K562 (cell line): Measurements from ENCODE around the gene GRM5. TPM values are rescaled to one million over a fixed set of nuclear protein-coding genes. Genes with fewer than 3 reads are reported as not detected.

ENCODE experiments used
- ATAC-seq: fragments of 200-7000 bp; cut with Tn5 transposase; 3 replicates; pipeline ENCODE4 v1.9.1; 2020; ENCODE audit warnings: moderate library complexity
- BruUV-seq: library from RNA; stranded (reverse); fragments of 400-500 nt; replicated peaks from 2 replicates; lab custom pipeline; 2021; lab: Mats Ljungman, UMichigan
- CTCF ChIA-PET: fragments of 300-600 bp; formaldehyde crosslinking; extraction: SDS; loops from one replicate; lab custom pipeline; 2021; ENCODE audit warnings: low intra/inter-chr PET ratio; lab: Yijun Ruan, JAX
- POLR2A ChIA-PET: fragments of 300-600, 350-650 bp; sonication (Branson Sonifier 250); formaldehyde crosslinking; extraction: SDS; loops from one replicate; lab custom pipeline; 2021; ENCODE audit warnings: antibody characterized with exemption, inconsistent platforms; lab: Yijun Ruan, JAX
- DNase-seq, 4 experiments: peaks; one replicate each; pipeline versions ENCODE4 v3.0.0 to v3.0.0-alpha.2; 2011 to 2018; ENCODE audit warnings: low spot score in 3 of 4, mixed read lengths in 3 of 4; ENCODE audit errors: extremely low read depth in 1 of 4
- FAIRE-seq: peaks from 2 replicates; lab custom pipeline; 2011; peaks lifted over from hg19 to GRCh38; lab: Jason Lieb, UNC
- H2AFZ ChIP-seq: 2 replicates; pipeline ENCODE4 v1.6.0; 2011; ENCODE audit warnings: low read depth, low read length, control low read depth, inconsistent platforms
- H3K27ac ChIP-seq: fragments of 200-600 bp; 3 replicates; pipeline ENCODE4 v1.8.0; 2011; ENCODE audit warnings: low read depth, mild to moderate bottlenecking, control low read depth, inconsistent platforms, low read length, moderate library complexity, mixed read lengths; ENCODE audit errors: extremely low read depth
- H3K27me3 ChIP-seq, 2 experiments: fragments of 300-600 bp in 1 of 2; 2 replicates in 1 of 2; 3 replicates in 1 of 2; pipeline versions ENCODE4 v1.6.0 to v1.8.0; 2011; ENCODE audit warnings: inconsistent platforms in 2 of 2, low read length in 2 of 2, mild to moderate bottlenecking in 1 of 2, mixed read lengths in 1 of 2, moderate library complexity in 1 of 2; ENCODE audit not compliant: control insufficient read depth in 2 of 2, insufficient read depth in 2 of 2
- H3K36me3 ChIP-seq: fragments of 300-600 bp; 3 replicates; pipeline ENCODE4 v1.8.0; 2011; ENCODE audit warnings: mild to moderate bottlenecking, low read length, inconsistent platforms; ENCODE audit not compliant: control insufficient read depth, insufficient read depth
- H3K4me1 ChIP-seq, 2 experiments: fragments of 200-600 bp in 1 of 2; replicated peaks in 1 of 2; 2 replicates in 1 of 2; 3 replicates in 1 of 2; pipeline versions ENCODE4 v1.5.1 to v1.8.0; 2011; ENCODE audit warnings: inconsistent platforms in 2 of 2, low read length in 2 of 2, mild to moderate bottlenecking in 1 of 2, mixed read lengths in 1 of 2, moderate library complexity in 1 of 2; ENCODE audit not compliant: control insufficient read depth in 2 of 2, insufficient read depth in 2 of 2
- H3K4me2 ChIP-seq: 2 replicates; pipeline ENCODE4 v1.6.1; 2011; ENCODE audit warnings: low read length, control low read depth, inconsistent platforms, mixed read lengths; ENCODE audit not compliant: insufficient read depth
- H3K4me3 ChIP-seq: fragments of 200-600 bp; sonication (generic), shearing (Covaris generic); 2 replicates; pipeline ENCODE4 v1.5.1; 2016; ENCODE audit warnings: control low read depth, inconsistent platforms
- H3K79me2 ChIP-seq: fragments of 200-600 bp; 3 replicates; pipeline ENCODE4 v1.8.0; 2011; ENCODE audit warnings: low read length, inconsistent platforms; ENCODE audit not compliant: control insufficient read depth, insufficient read depth
- H3K9ac ChIP-seq, 2 experiments: 2 replicates each; pipeline versions ENCODE4 v1.6.0 to v1.6.1; 2011; ENCODE audit warnings: low read depth in 2 of 2, low read length in 2 of 2, control low read depth in 1 of 2, inconsistent platforms in 1 of 2, mild to moderate bottlenecking in 1 of 2, mixed read lengths in 1 of 2; ENCODE audit not compliant: insufficient read depth in 1 of 2
- H3K9me1 ChIP-seq: one replicate; pipeline ENCODE4 v1.6.0; 2011; ENCODE audit warnings: inconsistent platforms, mild to moderate bottlenecking, low read length, moderate library complexity; ENCODE audit not compliant: control insufficient read depth, insufficient read depth
- H3K9me3 ChIP-seq: replicated peaks from 2 replicates; pipeline ENCODE4 v1.5.1; 2011; ENCODE audit warnings: low read depth, low read length, inconsistent platforms; ENCODE audit not compliant: control insufficient read depth, insufficient read depth
- H4K20me1 ChIP-seq: replicated peaks from 2 replicates; pipeline ENCODE4 v1.6.1; 2011; ENCODE audit warnings: low read length, inconsistent platforms, mixed read lengths; ENCODE audit not compliant: control insufficient read depth, insufficient read depth
- HBP1 ChIP-seq: fragments of 450-650 bp; formaldehyde crosslinking; IDR thresholded peaks from 2 replicates; pipeline ENCODE4 v1.4.0; 2022; ENCODE audit warnings: missing genetic modification characterization
- HMGN3 ChIP-seq: IDR thresholded peaks from 2 replicates; pipeline ENCODE4 v1.6.1; 2011; ENCODE audit warnings: borderline replicate concordance, low read depth, mild to moderate bottlenecking, mixed read lengths, low read length; ENCODE audit not compliant: insufficient read length; ENCODE audit errors: extremely low read depth
- HMGXB4 ChIP-seq: sonication (generic); formaldehyde crosslinking; IDR thresholded peaks from 2 replicates; pipeline ENCODE4 v1.8.1; 2023; ENCODE audit warnings: mild to moderate bottlenecking, missing genetic modification reagents
- KHSRP ChIP-seq: fragments of 450-650 bp; IDR thresholded peaks from 2 replicates; pipeline ENCODE4 v1.6.1; 2017
- KLF10 ChIP-seq: fragments of 250-450 bp; sonication (Bioruptor Pico); IDR thresholded peaks from 2 replicates; pipeline ENCODE4 v1.6.1; 2021; ENCODE audit warnings: matching md5 sums
- NFE2 ChIP-seq: IDR thresholded peaks from 2 replicates; pipeline ENCODE4 v1.6.1; 2014; ENCODE audit warnings: antibody characterized with exemption, low read depth
- RFX7 ChIP-seq: fragments of 250-450 bp; sonication (Bioruptor Pico); IDR thresholded peaks from 2 replicates; pipeline ENCODE4 v1.5.1; 2021; ENCODE audit warnings: mild to moderate bottlenecking
- STAT5B ChIP-seq: fragments of 250-450 bp; sonication (Bioruptor Pico); IDR thresholded peaks from 2 replicates; pipeline ENCODE4 v1.8.0; 2021; ENCODE audit warnings: mild to moderate bottlenecking, inconsistent platforms
- TAF9B ChIP-seq: fragments of 450-650 bp; IDR thresholded peaks from 2 replicates; pipeline ENCODE4 v1.6.1; 2018; ENCODE audit warnings: mild to moderate bottlenecking; ENCODE audit not compliant: partially characterized antibody
- TCFL5 ChIP-seq: fragments of 250-450 bp; sonication (Bioruptor Pico); conservative IDR thresholded peaks from 2 replicates; pipeline ENCODE4 v1.6.1; 2021; ENCODE audit warnings: mild to moderate bottlenecking, moderate library complexity, matching md5 sums
- U2AF1 ChIP-seq: fragments of 200-400 bp; formaldehyde crosslinking; optimal IDR thresholded peaks from 2 replicates; pipeline ENCODE3; 2017; ENCODE audit warnings: mild to moderate bottlenecking, low read depth, low read length, moderate library complexity
- U2AF2 ChIP-seq: fragments of 200-400 bp; formaldehyde crosslinking; optimal IDR thresholded peaks from 2 replicates; pipeline ENCODE3; 2017; ENCODE audit warnings: low read depth, mild to moderate bottlenecking, low read length
- ZNF41 ChIP-seq: fragments of 250-450 bp; sonication (Bioruptor Pico); conservative IDR thresholded peaks from 2 replicates; pipeline ENCODE4 v1.4.0; 2020; ENCODE audit warnings: mild to moderate bottlenecking
- ZNF740 ChIP-seq, 3 experiments: fragments of 200-800 bp in 1 of 3; sonication (Bioruptor generic) in 1 of 3; sonication (generic) in 1 of 3; formaldehyde crosslinking in 1 of 3; IDR thresholded peaks; 2 replicates each; pipeline versions ENCODE4 v1.6.1 to v1.8.0; 2016 to 2022; ENCODE audit warnings: mild to moderate bottlenecking in 2 of 3, missing compliant biosample characterization in 2 of 3, missing genetic modification characterization in 2 of 3, missing genetic modification reagents in 1 of 3
- WGBS: fragments of 100-300 bp; shearing (Covaris generic); methylation state at CpG from one replicate; pipeline ENCODE4 v1.1.6; 2016; ENCODE audit warnings: low coverage, mixed read lengths; ENCODE audit not compliant: insufficient coverage; ENCODE audit errors: missing lambda C conversion rate; 5-methylcytosine and 5-hydroxymethylcytosine counted together
- in situ Hi-C: fragments of 300-500 bp; cut with MboI; formaldehyde crosslinking; loops from 4 replicates; pipeline ENCODE4 v1.15.0; 2018; ENCODE audit warnings: inconsistent platforms, mixed read lengths
- intact Hi-C: fragments of 100-400 bp; cut with micrococcal nuclease; formaldehyde crosslinking; loops from 2 replicates; pipeline ENCODE4 v1.14.2; 2022
- polyA plus RNA-seq, 8 experiments: library from polyadenylated mRNA; depleted of rRNA in 4 of 8; stranded (reverse) in 5 of 8; unstranded in 3 of 8; fragments of >200 nt; fragmentation: Nextera tagmentation in 2 of 8; fragmentation: Illumina TruSeq in 1 of 8; extraction: Ambion mirVana in 2 of 8; extraction: Trizol in 1 of 8; gene quantifications; 2 replicates each; pipeline versions ENCODE4 v1.2.1 to v1.2.3, GENCODE V29; 2011 to 2014; ENCODE audit warnings: inconsistent platforms in 1 of 8, missing spikeins in 1 of 8
- total RNA-seq, 7 experiments: library from RNA; depleted of rRNA in 6 of 7; stranded (reverse); fragments of >200 nt in 6 of 7; fragmentation: Illumina TruSeq in 2 of 7; extraction: Trizol in 2 of 7; gene quantifications; 2 replicates each; pipeline versions ENCODE4 v1.2.1 to v1.2.3, GENCODE V29; 2011 to 2021; ENCODE audit warnings: low replicate concordance in 1 of 7

Gene GRM5
- total and polyA plus RNA-seq, 9 of the 15 experiments (the other 6 are each of a cell fraction or from before 2014, with no cell fraction given) = not detected

GRCh38 chr11:88819616-88820015, 246.2 kb downstream of the GRM5 start:
- H3K79me2 ChIP-seq = no peaks in the 10 kb centered on the region
- no peaks in the 10 kb centered on the region for H3K36me3 ChIP-seq
- no peak overlapping the region for H3K4me2 ChIP-seq
- 0% methylated on average over 3 of the region's 3 CpGs for WGBS
- intact Hi-C loops (no loop called here), in situ Hi-C loops (no loop called here)
- no peaks in the 10 kb centered on the region for H3K9me1 ChIP-seq
- ChIA-PET CTCF (no interaction called here), POLR2A (no interaction called here)
- no peak for FAIRE-seq
- ATAC-seq = no peak
- no peak overlapping the region for H3K9ac ChIP-seq
- H2AFZ ChIP-seq = no peak overlapping the region
- no peaks in the 10 kb centered on the region for H4K20me1 ChIP-seq
- no peaks in the 10 kb centered on the region for H3K27me3 ChIP-seq
- no peaks in the 10 kb centered on the region for H3K4me1 ChIP-seq
- TF ChIP-seq HMGN3 = no peak
- TF ChIP-seq STAT5B (CRISPR knock-in tag) = no peak
- TF ChIP-seq U2AF1 = no peak
- TF ChIP-seq, all 486 proteins: peak for 0
- no peaks in the 10 kb centered on the region for H3K9me3 ChIP-seq
- no TSS peak for BruUV-seq
- no peak for DNase-seq
- no peak overlapping the region for H3K4me3 ChIP-seq
- no peak overlapping the region for H3K27ac ChIP-seq

- in situ Hi-C loops = no loop called here
- DNase-seq (no peak), ATAC-seq (no peak), FAIRE-seq (no peak)
- Histone ChIP-seq H3K4me3 (no peak overlapping the region), H3K4me1 (no peaks in the 10 kb centered on the region), H3K4me2 (no peak overlapping the region), H3K79me2 (no peaks in the 10 kb centered on the region), H2AFZ (no peak overlapping the region), H3K9ac (no peak overlapping the region), H3K9me1 (no peaks in the 10 kb centered on the region), H3K36me3 (no peaks in the 10 kb centered on the region), H4K20me1 (no peaks in the 10 kb centered on the region), H3K9me3 (no peaks in the 10 kb centered on the region), H3K27me3 (no peaks in the 10 kb centered on the region), H3K27ac (no peak overlapping the region)
- intact Hi-C loops = no loop called here
- BruUV-seq = no TSS peak
- CTCF ChIA-PET = no interaction called here
- POLR2A ChIA-PET = no interaction called here
- TF ChIP-seq RFX7 (CRISPR knock-in tag) (no peak), ZNF41 (CRISPR knock-in tag) (no peak), TAF9B (no peak), TCFL5 (CRISPR knock-in tag) (no peak), KLF10 (no peak), HMGXB4 (CRISPR knock-in tag) (no peak), KHSRP (no peak), HBP1 (CRISPR knock-in tag) (no peak), NFE2 (no peak), ZNF740 (CRISPR knock-in tag; IDR thresholded peaks at IDR 0.05) (no peak), ZNF740 (tag; IDR thresholded peaks at IDR 0.05) (no peak), U2AF2 (no peak)
These were observed 246.8 kb downstream of the GRM5 start for GRCh38 chr11:88818978-88819377.
